COLO668 (cell line): ENCODE measurements around the gene ADGB.

Experiments used
- DNase-seq: peaks from one replicate; lab custom pipeline; 2025; ENCODE audit not compliant: unreplicated experiment; lab: John Stamatoyannopoulos, UW

The ADGB gene

GRCh38 chr6:146860583-146860982 is 261.8 kb downstream of the ADGB start:
- no peak for DNase-seq

- no peak for DNase-seq
These were observed 262.3 kb downstream of the ADGB start for GRCh38 chr6:146861029-146861563.

- no peak for DNase-seq
These were observed 262.9 kb downstream of the ADGB start for GRCh38 chr6:146861716-146862115.

- no peak for DNase-seq
These were observed 263.7 kb downstream of the ADGB start for GRCh38 chr6:146862508-146862919.

- DNase-seq = no peak
These were observed 265.5 kb downstream of the ADGB start for GRCh38 chr6:146864300-146864699.

GRCh38 chr6:146864885-146865284 is 266.1 kb downstream of the ADGB start:
- no peak for DNase-seq
